HEK293 (cell line): ENCODE data around the gene ACTA1.
"Not testable (repeated sequence)": the region's sequence is repeated elsewhere in the genome, so short reads cannot be mapped to it uniquely, and the experiment has no call there.

Source experiments
- BCL11B ChIP-seq: fragments of 450-650 bp; formaldehyde crosslinking; IDR thresholded peaks from 2 replicates; pipeline ENCODE4 v1.5.1; 2016; ENCODE audit warnings: low read depth, missing biosample characterization, missing genetic modification characterization
- CTCF ChIP-seq: fragments of 450-650 bp; formaldehyde crosslinking; IDR thresholded peaks from 2 replicates; pipeline ENCODE4 v1.5.1; 2016; ENCODE audit warnings: missing biosample characterization, missing genetic modification characterization
- FEZF1 ChIP-seq: fragments of 450-650 bp; formaldehyde crosslinking; IDR thresholded peaks from 2 replicates; pipeline ENCODE4 v1.5.1; 2016; ENCODE audit warnings: missing biosample characterization, missing genetic modification characterization
- KLF9 ChIP-seq: fragments of 450-650 bp; formaldehyde crosslinking; IDR thresholded peaks from 2 replicates; pipeline ENCODE4 v1.5.1; 2016; ENCODE audit warnings: missing biosample characterization, missing genetic modification characterization, low read depth
- ZBTB1 ChIP-seq: fragments of 450-650 bp; formaldehyde crosslinking; IDR thresholded peaks from 2 replicates; pipeline ENCODE4 v1.5.1; 2016; ENCODE audit warnings: missing biosample characterization, missing genetic modification characterization
- ZBTB21 ChIP-seq: fragments of 450-650 bp; formaldehyde crosslinking; IDR thresholded peaks from 2 replicates; pipeline ENCODE4 v1.5.1; 2017; ENCODE audit warnings: missing biosample characterization, missing genetic modification characterization
- ZBTB49 ChIP-seq: fragments of 450-650 bp; formaldehyde crosslinking; IDR thresholded peaks from 2 replicates; pipeline ENCODE4 v1.5.1; 2016; ENCODE audit warnings: missing biosample characterization, missing genetic modification characterization, low read depth
- ZBTB7A ChIP-seq: fragments of 450-650 bp; formaldehyde crosslinking; IDR thresholded peaks from 2 replicates; pipeline ENCODE4 v1.5.1; 2016; ENCODE audit warnings: low read depth, missing biosample characterization, missing genetic modification characterization
- ZNF114 ChIP-seq: fragments of 450-650 bp; formaldehyde crosslinking; IDR thresholded peaks from 2 replicates; pipeline ENCODE4 v1.5.0; 2017; ENCODE audit warnings: missing biosample characterization, missing genetic modification characterization
- ZNF138 ChIP-seq: fragments of 450-650 bp; formaldehyde crosslinking; IDR thresholded peaks from 2 replicates; pipeline ENCODE4 v1.5.1; 2016; ENCODE audit warnings: missing biosample characterization, missing genetic modification characterization, borderline replicate concordance
- ZNF175 ChIP-seq: fragments of 450-650 bp; formaldehyde crosslinking; IDR thresholded peaks from 2 replicates; pipeline ENCODE4 v1.5.1; 2016; ENCODE audit warnings: missing biosample characterization, missing genetic modification characterization
- ZNF776 ChIP-seq: fragments of 450-650 bp; formaldehyde crosslinking; IDR thresholded peaks from 2 replicates; pipeline ENCODE4 v1.5.0; 2017; ENCODE audit warnings: missing biosample characterization, missing genetic modification characterization, borderline replicate concordance
- ZXDB ChIP-seq: fragments of 450-650 bp; formaldehyde crosslinking; IDR thresholded peaks from 2 replicates; pipeline ENCODE4 v1.5.1; 2016; ENCODE audit warnings: missing biosample characterization, missing genetic modification characterization

- not testable (repeated sequence) for TF ChIP-seq BCL11B; CTCF (tag by site-specific recombination); ZNF114 (tag by site-specific recombination); ZXDB (tag by site-specific recombination); KLF9 (tag by site-specific recombination); ZBTB7A (tag by site-specific recombination); ZNF138 (tag by site-specific recombination); ZBTB21 (tag by site-specific recombination); ZBTB49; ZNF175 (tag by site-specific recombination); ZNF776 (tag by site-specific recombination); ZBTB1 (tag by site-specific recombination); FEZF1
Measured at GRCh38 chr1:229412810-229413209, 21.1 kb downstream of the ACTA1 start.
